Fibroblast of gingiva (primary cell): Measurements from ENCODE around the gene APOO.
"Not testable (repeated sequence)": the region's sequence is repeated elsewhere in the genome, so short reads cannot be mapped to it uniquely, and the experiment has no call there.

Source experiments
- DNase-seq: peaks from one replicate; pipeline ENCODE4 v3.0.0-alpha.2; 2011; ENCODE audit warnings: low read depth

APOO gene

DNA sequence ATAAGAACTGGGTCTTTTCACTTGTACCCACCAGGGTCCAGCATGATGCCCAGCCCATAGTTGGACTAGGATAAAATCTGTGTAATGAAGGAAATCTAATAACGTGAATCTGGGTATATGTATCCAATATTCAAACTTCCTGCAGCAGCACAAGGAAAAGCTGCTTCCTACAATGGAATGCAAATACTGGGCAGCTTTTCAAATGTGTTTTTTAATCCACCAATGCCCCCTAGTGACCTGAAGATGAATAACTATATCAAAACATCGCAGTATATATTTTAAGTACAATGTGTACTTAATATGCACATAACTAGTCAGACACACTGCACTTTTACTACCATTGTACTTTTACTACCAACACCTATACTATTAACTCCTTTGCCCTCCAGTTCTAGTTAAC is 5.3 kb downstream of the APOO start:
- peak; percentile 51 for DNase-seq

GRCh38 chrX:23901805-23902204 is 5.9 kb downstream of the APOO start:
- DNase-seq: peak; percentile 72

- DNase-seq: no peak
Observed at GRCh38 chrX:23901060-23901459, 6.7 kb downstream of the APOO start.

- DNase-seq: peak; percentile 42
Observed at GRCh38 chrX:23900220-23900797, 7.4 kb downstream of the APOO start.

DNA sequence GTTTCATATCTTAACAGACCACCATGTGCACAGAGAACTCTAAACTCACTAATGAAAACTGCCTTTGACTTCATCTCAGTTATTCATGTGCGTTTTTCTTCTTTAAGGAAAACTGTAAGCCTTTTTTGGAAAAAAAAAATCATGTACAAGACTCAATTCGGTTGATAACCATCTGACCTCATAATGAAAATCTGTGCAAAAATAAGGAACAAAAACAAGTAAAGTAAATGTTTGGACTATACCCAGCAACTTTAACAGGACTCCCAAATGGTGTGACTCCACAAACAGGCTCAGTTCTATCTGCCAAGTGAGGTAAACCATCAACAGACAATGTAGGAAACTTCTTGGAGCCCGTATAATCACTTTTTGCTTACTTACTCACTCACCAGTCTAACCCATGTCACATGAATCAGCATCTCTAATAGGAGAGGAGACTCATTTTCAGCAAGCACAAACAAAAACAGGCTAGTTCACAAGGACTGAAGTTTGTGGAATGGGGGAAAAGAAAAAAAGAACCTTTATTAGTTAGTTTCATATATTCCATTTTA is 9.3 kb downstream of the APOO start:
- DNase-seq: peak; percentile 25

GRCh38 chrX:23896981-23897380 is 10.8 kb downstream of the APOO start:
- no peak for DNase-seq

GRCh38 chrX:23896539-23896938 is 11.2 kb downstream of the APOO start:
- not testable (repeated sequence) for DNase-seq

- not testable (repeated sequence) for DNase-seq
Observed at GRCh38 chrX:23894993-23895392, 12.7 kb downstream of the APOO start.

- DNase-seq: no peak
Observed at GRCh38 chrX:23890933-23891332, 16.8 kb downstream of the APOO start.

GRCh38 chrX:23888887-23889501 is 18.7 kb downstream of the APOO start:
- no peak for DNase-seq

- no peak for DNase-seq
Observed at GRCh38 chrX:23887918-23888317, 19.8 kb downstream of the APOO start.

DNA sequence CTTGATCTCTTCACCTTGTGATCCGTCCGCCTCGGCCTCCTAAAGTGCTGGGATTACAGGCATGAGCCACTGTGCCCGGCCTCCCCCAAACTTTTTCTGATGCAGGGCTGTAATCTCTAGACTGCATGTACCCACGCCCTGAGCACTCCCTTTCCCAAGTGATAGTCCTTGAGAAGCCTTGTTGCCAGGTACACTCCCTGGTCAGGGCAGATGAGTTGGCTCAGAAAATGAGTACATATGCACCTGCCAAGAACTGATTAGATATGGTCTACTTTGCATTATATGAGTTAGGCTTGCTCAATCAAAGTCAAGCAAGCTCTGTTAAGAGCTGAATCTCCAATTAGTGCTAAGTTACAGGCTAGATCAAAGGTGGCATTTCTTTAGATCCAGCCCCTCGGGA is 20.3 kb downstream of the APOO start:
- no peak for DNase-seq

DNA sequence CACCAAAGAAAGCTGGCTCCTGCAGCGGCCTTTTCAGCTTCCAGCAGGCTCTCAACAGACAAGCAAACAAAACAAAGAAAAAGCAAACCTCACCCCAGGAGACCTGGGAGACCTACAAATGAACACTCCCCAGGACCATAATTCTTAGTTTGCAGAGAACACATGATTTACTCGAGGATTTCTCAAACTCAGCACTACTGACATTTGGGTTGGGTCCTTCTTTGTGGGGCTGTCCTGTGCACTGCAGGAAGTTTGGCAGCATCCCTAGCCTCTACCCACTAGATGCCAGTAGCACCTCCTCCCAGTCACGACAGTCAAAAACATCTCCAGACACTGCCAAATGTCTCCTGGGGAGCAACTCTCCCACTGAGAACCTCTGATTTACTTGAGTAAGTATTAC is 21.9 kb downstream of the APOO start:
- DNase-seq: peak; percentile 2

DNA sequence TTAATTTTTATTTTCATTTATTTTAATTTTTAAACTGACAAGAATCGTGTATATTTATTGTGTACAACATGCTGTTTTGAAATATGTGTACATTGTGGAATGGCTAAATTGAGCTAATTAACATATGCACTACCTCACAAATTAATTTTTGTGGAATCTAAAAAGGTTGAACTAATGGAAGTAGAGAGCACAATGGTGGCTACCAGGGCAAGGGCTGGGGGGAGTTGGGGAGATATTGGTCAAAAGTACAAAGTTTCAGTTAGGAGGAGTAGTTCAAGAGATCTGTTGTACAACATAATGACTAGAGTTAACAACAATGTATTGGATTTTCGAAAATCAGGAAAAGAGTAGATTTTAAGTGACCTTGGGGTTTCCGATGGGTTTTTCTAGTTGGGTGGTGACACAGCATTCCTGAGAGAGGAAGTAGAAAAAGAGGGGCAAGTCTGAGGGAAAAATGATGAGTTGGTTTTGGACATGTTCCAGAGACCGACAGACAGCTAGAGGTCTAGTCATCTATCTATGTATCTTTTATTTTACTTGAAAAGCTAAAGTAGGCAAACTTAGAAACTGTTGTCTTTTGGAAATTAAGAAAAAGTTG is 23.2 kb downstream of the APOO start:
- DNase-seq: no peak

DNA sequence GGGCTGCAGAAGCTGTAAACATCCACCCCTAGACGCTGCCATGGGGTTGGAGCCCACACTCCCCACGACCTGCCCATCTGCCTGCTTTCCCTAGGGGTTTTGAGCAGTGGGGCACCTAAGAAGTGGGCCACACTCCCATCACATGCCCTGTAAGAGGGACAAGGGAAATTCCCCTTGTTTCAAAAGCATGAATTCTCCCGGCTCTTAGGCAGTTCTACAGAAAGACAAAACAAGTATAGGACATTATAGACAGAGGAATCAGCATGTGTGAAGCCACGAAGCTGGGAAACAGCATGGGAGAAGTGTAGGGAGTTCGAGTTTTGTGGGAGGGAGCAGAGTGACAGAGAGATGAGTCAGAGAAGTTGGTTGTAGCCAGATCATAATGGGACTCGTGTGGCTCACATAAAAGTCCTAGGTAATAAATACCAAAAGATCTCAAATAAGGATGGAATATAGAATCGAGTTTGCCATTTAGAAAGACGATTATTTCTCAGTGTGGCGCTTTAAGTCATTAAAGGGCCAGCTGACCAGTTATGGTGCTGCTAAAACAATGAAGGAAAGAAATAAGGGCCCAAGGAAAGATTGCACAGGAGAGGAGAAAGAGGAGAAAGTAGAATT is 23.9 kb downstream of the APOO start:
- DNase-seq: peak; percentile 34

DNA sequence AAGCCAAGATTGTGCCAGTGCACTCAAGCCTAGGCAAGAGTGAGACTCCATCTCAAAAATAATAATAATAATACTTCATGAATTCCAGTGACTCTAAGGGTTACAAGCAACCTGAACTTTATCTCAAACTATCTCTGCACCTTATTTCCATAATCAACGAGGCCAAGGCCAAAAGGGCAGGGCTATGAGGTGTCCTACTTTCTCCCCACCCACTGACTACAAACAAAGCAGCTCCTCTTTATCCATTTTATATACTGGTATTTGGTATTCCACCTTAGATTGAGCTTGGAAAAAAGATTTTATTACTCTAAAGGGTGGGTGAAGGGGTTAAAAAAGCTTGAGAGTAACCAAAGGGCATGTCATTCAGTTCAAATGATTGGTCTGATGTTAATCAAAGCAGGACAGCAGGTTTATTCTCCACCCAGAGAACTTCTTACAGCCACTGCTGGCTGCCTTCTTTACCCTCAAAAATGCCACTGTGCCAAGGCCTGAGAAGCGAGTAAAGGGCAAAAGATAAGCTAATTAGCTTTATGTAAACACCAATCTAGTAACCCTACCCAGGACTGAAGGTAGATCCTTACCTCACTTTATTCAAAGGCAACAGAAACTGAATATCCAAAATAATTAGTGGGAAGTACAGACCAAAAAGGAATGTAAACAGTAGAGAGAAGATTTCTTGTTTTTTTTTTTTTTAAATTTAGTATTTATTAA is 28.2 kb downstream of the APOO start:
- no peak for DNase-seq

DNA sequence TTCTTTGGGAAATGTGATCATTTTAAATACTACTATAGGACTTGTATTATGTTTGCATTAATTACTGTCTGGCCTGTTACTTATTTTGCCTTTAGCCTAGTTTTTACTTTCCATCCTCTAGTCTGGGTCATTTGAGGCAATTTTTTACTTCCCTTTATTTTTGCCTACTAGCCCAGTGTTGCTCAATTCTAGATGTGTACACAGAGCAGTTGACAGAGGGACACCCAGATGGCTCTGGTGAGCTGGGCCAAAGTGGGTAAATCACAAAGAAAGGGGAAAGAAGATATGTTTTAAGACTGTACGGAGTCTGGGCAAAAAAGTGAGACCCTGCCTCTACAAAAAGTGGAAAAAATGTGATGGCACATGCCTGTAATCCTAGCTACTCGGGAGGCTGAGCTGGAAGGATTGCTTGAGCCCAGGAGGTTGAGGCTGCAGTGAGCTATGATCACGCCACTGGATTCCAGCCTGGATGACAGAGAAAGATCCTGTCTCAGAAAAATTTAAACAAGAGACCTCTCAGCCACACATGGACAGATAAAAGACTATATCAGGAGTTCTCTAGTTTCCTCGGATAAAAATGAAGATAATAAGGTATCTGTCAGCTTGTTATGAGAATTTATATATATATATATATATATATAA is 35.7 kb downstream of the APOO start:
- peak; percentile 14 for DNase-seq

DNA sequence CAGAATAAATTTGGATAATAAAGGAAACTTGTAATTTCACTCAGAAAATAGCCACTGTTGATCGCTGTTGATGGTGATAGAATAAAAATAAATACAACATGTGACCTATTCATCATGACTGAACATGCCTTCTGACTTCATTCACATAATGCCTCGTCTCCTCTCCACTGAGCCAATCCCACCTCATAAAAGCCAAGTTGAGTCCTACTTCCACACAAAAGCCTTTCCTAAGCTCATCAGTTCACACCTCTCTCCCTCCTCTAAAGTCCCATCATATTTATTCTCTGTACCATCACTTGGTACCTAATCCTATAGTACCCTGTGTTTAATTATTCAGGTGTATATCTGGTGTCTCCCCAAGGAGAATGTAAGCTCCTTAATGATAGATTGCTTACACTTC is 37.7 kb downstream of the APOO start:
- no peak for DNase-seq

DNA sequence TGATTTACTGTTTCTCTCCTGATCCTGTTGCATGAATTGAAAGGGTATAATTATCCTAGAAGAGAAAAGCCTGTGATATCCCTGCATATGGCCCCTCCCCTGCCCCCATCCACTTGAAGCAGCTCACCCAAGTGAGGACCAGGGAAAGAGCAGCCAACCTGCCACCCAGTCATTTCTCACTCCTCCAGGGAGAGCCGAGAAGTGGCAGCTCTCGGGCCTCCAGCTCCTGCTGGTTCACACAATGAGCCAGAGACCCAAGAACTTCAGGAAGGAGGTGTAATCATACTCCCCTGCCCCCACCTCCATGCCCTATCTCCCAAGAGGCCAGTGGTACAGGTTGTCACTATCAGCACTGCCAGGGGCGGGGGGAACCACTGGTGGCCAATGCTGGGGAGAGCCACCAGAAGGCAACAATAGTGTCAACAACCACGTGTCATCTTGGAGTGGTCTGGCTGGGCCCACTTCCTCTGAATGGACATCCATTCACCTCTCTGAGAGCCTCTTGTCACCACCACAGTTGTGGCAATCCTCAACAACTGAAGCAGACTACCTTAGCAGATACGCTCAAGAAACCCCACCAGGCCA is 42.9 kb downstream of the APOO start:
- no peak for DNase-seq

GRCh38 chrX:23861952-23862351 is 45.8 kb downstream of the APOO start:
- not testable (repeated sequence) for DNase-seq

GRCh38 chrX:23861215-23861896 is 46.4 kb downstream of the APOO start:
- DNase-seq: no peak
